Activated naive CD4-positive, alpha-beta T cell treated with anti-CD3 and anti-CD28 coated beads, Interleukin-2, amount 50 U/mL, for 16 hours (primary cell): ENCODE measurements around the gene PARVG.
A peak's percentile ranks its signal among the peaks of the same experiment; 100 is the strongest.

Experiments used
- DNase-seq: peaks from one replicate; pipeline ENCODE4 v3.0.0-alpha.2; 2020

The PARVG gene, protein sequence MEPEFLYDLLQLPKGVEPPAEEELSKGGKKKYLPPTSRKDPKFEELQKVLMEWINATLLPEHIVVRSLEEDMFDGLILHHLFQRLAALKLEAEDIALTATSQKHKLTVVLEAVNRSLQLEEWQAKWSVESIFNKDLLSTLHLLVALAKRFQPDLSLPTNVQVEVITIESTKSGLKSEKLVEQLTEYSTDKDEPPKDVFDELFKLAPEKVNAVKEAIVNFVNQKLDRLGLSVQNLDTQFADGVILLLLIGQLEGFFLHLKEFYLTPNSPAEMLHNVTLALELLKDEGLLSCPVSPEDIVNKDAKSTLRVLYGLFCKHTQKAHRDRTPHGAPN

GRCh38 chr22:44180706-44181032 is at the start of gene PARVG:
Gene PARVG (plus strand): TSS chr22:44180925. CDS start chr22:44183330, 2,405 bp downstream.
- DNase-seq = peak; percentile 37

- DNase-seq = no peak
These were observed 49.3 kb upstream of the PARVG start for GRCh38 chr22:44131412-44131811.

DNA sequence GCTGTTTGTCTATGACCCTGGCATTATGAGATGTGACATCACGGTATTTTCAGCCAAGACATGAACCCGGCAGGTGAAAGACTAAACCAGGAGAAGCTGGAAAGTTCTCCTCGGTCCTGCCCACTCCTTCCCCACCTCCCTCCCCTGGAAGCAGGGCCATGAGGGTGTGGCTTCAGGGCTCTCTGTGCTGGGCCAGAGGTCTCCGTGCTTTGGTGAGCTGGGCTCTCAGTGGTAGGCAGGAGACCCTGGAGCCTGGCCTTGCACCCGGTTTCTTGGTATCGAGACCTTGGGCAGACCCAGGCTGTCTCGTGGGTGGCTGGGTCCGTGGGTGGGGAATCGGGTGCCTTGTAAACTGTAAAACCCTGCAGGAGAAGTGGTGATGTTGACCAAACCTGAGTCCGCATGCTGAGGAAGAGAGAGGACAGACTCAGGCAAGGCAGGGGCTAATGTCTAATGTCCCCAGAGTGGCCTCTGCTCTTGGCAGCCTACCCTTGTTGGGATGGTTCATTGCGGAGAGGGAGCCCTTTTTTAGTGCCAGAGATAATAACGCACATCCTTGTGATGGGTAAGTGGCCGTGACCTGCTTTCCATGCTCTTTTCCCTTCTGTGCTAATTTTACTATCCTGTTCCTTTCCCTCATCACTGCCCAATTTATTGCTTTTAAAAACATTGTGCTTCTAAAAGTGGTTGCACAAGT is 48.6 kb upstream of the PARVG start:
- no peak for DNase-seq

GRCh38 chr22:44132724-44133123 is 48.0 kb upstream of the PARVG start:
- DNase-seq = no peak

DNA sequence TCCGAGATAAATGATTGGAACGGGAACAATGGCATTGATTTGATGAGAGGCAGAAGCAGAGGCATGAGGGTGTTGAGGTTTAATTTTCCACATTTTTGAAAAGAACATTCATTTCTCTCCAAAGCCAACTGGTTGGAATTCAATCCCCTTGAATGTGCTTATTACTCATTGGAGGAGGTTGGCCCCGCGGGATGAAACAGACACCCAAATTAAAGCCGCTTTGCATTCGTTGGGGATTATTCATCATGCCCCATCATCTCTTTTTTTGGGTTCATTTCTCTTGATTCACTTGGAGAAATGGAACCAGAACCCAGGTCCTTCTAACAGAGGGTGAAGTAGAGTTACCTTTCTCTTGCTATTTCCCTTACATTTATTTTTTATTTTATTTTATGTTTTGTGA is 47.6 kb upstream of the PARVG start:
- DNase-seq = no peak

- DNase-seq = no peak
These were observed 46.7 kb upstream of the PARVG start for GRCh38 chr22:44133901-44134571.

DNA sequence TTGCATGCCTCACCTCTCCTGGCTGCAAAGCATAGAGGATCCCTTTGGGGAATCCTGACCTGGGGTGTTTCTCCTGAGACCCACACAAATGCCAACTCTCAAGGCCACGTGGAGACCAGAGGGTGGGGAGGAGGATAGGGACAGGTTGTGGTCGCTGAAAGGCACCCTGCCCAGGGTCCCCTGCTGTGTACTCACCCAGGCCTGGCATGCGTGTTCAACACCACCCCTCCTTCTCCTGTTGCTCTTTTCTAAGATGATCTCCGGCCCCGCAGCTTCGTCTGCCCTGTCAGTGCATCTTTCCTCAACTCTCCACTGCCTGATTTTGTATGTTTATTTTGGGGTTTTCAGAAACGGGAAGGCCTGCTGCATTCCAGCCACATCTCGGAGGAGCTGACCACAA is 44.6 kb upstream of the PARVG start:
- DNase-seq = no peak

- DNase-seq = no peak
These were observed 43.9 kb upstream of the PARVG start for GRCh38 chr22:44136786-44137185.

DNA sequence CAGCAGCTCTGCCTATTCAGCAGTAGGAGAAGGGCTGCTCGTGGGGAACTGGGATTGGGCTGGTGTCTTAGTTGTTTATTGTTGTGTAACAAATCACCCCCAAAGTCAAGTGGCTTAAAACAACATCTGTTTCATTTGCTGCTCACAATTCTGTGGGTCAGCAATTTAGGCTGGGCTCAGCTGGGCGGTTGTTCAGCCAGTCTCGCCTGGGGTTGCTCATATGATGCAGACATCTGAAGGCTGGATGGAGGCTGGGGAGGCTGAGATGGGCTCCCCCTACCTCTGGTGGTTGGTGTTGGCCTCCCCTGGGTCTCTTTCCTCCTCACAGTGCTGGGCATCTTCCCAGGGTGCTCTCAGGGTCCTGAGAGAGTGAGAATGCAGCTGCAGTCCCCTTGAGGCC is 43.3 kb upstream of the PARVG start:
- no peak for DNase-seq

DNA sequence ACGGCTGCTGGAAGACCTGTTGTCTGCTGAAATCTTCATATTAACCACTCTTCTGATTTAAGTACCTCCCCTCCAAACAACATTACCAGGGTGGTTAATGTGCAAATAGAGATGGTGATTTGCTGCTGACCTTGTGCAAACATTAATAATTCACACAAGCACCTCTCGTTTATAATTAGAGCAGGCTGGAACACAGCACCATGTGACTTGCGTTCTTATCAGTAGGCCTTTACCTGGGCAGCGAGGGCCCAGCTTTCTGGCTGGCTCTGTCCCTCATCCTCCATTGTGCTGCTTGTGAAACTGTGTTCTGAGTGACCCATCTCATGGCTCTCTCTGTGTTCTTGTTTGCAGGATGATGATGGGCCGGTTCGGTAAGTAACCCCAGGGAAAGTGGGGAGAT is 41.0 kb upstream of the PARVG start:
- DNase-seq = no peak

GRCh38 chr22:44142421-44143104 is 38.2 kb upstream of the PARVG start:
- no peak for DNase-seq

- DNase-seq = no peak
These were observed 37.6 kb upstream of the PARVG start for GRCh38 chr22:44143105-44143474.

GRCh38 chr22:44143579-44143978 is 37.1 kb upstream of the PARVG start:
- no peak for DNase-seq

GRCh38 chr22:44144046-44144569 is 36.6 kb upstream of the PARVG start:
- DNase-seq = no peak

- DNase-seq = no peak
These were observed 35.2 kb upstream of the PARVG start for GRCh38 chr22:44145544-44145943.

GRCh38 chr22:44146088-44146861 is 34.5 kb upstream of the PARVG start:
- no peak for DNase-seq

GRCh38 chr22:44147008-44147645 is 33.6 kb upstream of the PARVG start:
- DNase-seq = no peak

DNA sequence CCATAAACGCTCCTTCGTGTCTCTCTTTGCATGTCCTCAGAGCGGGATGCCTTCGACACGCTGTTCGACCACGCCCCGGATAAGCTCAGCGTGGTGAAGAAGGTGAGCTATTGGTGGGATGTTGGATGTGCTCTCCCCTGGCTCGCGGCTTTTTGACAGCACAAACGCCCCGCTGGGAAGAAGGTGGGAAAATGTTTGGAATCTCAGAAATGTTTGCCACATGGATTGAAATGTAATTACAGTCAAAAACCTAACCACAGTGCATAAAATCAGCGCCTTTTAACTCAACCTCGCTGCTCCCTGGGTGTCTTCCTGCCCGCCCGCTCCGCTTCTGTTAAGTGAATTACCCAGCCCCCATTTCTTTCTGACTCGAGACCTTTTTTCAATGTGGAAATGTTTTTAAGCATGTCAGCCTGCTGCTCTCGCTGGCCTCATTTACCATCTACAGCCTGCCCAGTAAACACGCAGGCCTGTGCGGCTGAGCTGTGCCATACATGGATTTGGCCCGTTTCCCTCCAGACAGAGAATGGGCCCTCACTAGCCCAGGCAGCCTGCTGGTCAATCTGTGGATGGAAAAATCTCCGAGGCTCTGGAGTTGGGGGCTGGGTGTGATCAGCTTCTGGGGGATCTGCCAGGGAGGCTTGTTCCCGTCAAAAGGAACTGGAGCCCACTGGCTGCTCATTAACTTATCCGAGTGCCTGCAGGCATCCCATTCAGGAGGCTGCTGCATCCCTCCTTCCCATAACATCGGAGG is 32.7 kb upstream of the PARVG start:
- no peak for DNase-seq

DNA sequence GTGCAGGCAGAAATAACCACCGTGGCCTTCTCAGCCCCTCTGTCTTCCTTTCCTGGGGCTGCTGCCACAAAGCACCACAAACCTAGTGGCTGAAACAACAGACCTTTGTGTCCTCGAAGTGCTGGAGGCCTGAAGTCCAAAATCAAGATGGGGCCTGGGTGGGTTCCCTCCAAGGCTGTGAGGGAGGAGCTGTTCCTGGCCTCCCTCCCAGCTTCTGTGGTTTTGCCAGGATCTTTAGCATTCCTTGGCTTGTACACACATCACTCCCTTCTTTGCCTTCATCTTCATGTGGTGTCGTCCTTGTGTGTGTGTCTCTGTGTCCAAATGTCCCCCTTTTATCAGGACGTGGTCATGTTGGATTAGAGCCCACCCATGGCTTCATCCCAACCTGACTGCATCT is 29.0 kb upstream of the PARVG start:
- DNase-seq = no peak

GRCh38 chr22:44153710-44154109 is 27.0 kb upstream of the PARVG start:
- no peak for DNase-seq

GRCh38 chr22:44154436-44154942 is 26.2 kb upstream of the PARVG start:
- DNase-seq = no peak
